Activated CD4-positive, CD25-positive, alpha-beta regulatory T cell treated with anti-CD3 and anti-CD28 coated beads, Interleukin-2, amount 50 U/mL, for 16 hours (primary cell): Measurements from ENCODE around the gene CLASP1.
"Not testable (repeated sequence)": the region's sequence is repeated elsewhere in the genome, so short reads cannot be mapped to it uniquely, and the experiment has no call there.

Source experiments
- DNase-seq: peaks from one replicate; pipeline ENCODE4 v3.0.0-alpha.2; 2020; ENCODE audit warnings: low read depth, low spot score

The CLASP1 gene

GRCh38 chr2:121505005-121505404 lies 144.3 kb downstream of the CLASP1 start:
- no peak for DNase-seq

GRCh38 chr2:121504316-121504715 lies 144.9 kb downstream of the CLASP1 start:
- DNase-seq = no peak

- DNase-seq = no peak
Measured at GRCh38 chr2:121502781-121503180, 146.5 kb downstream of the CLASP1 start.

- DNase-seq = no peak
Measured at GRCh38 chr2:121502246-121502645, 147.0 kb downstream of the CLASP1 start.

- DNase-seq = no peak
Measured at GRCh38 chr2:121501554-121501953, 147.7 kb downstream of the CLASP1 start.

- no peak for DNase-seq
Measured at GRCh38 chr2:121501031-121501430, 148.2 kb downstream of the CLASP1 start.

- DNase-seq = no peak
Measured at GRCh38 chr2:121498731-121499130, 150.5 kb downstream of the CLASP1 start.

- no peak for DNase-seq
Measured at GRCh38 chr2:121492409-121492808, 156.9 kb downstream of the CLASP1 start.

- DNase-seq = no peak
Measured at GRCh38 chr2:121491518-121491917, 157.7 kb downstream of the CLASP1 start.

GRCh38 chr2:121490584-121491133 lies 158.6 kb downstream of the CLASP1 start:
- no peak for DNase-seq

- DNase-seq = no peak
Measured at GRCh38 chr2:121489911-121490583, 159.2 kb downstream of the CLASP1 start.

- no peak for DNase-seq
Measured at GRCh38 chr2:121489284-121489683, 160.0 kb downstream of the CLASP1 start.

- DNase-seq = no peak
Measured at GRCh38 chr2:121486191-121486790, 163.0 kb downstream of the CLASP1 start.

GRCh38 chr2:121485039-121485438 lies 164.2 kb downstream of the CLASP1 start:
- no peak for DNase-seq

- DNase-seq = no peak
Measured at GRCh38 chr2:121483846-121484245, 165.4 kb downstream of the CLASP1 start.

- DNase-seq = no peak
Measured at GRCh38 chr2:121483021-121483420, 166.2 kb downstream of the CLASP1 start.

GRCh38 chr2:121480826-121481225 lies 168.4 kb downstream of the CLASP1 start:
- DNase-seq = no peak

- DNase-seq = no peak
Measured at GRCh38 chr2:121479882-121480522, 169.3 kb downstream of the CLASP1 start.

GRCh38 chr2:121478996-121479745 lies 170.1 kb downstream of the CLASP1 start:
- DNase-seq = no peak

- DNase-seq = not testable (repeated sequence)
Measured at GRCh38 chr2:121478358-121478995, 170.8 kb downstream of the CLASP1 start.

GRCh38 chr2:121476684-121477083 lies 172.6 kb downstream of the CLASP1 start:
- no peak for DNase-seq
